NCI-H226 (cell line): ENCODE measurements around the gene KHDC3L.

ENCODE experiments used
- DNase-seq: peaks from one replicate; pipeline ENCODE4 v3.0.0-alpha.2; 2015

KHDC3L gene

DNA sequence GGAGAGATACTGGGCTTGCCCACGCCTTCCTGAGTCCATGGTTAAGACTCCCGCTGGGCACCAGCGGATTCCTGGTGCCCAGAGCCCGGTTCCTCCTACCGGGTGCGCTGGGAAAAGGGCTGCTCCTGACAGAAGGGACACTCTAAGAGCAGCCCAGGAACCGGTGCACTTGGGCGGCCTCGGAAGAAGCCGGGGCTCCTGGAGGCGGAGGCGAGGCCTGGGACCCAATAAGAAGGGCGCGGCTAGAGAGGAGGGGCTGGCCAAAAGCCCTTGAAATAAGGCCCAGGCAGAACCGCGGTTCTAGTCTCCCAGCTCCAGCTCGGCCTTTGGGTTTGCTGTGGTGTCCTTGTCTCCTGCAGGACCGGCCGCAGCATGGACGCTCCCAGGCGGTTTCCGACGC lies at the start of gene KHDC3L:
Gene KHDC3L (plus strand): TSS at position 301 of the 400 bp plus-strand sequence. CDS start 72 bp downstream, at position 373.
- DNase-seq: no peak

DNA sequence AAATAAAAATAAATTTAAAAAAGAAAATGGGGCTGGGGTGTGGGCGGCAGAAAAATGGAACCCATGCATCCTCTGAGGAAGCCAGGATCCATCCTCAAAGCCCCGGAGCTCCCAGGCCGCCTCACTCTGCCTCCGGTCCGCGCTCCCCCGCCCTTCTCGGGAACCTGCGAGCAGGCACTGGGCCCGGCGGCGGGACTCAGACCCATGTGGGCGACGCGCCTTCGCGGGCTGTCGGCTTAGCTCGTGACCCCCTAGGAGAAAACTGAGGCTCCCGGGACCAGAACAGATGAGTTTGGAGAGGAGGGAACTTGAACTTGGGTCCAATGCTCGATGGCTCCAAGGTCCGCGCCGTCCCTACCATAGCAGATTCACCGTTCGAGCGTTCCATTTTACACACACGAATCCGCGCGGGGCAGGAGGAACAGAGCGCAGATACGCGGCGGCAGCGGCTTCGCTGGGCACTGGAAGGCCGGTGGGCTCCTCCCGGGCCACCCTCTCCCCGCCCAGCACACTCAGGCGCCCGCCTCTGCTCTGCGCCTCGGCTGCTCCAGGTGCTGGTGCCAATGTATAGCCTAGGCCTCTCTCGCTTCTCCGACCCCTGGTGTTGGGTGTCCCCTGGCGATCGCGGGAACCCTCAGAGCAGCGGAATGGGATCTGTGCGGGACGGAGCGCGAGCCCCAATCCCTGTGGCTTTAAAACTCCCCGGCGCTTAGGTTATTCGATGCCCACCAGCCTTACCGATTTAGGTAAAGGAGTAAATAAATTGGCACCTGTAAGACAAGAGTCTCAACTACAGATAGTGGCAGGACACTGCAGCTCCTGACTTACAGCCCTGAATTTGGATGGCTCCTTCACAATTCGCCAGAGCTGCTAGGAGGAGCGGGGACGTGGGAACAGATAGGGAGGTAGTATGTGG lies 47.6 kb upstream of the KHDC3L start:
- no peak for DNase-seq

GRCh38 chr6:73323323-73323722 lies 39.1 kb upstream of the KHDC3L start:
- no peak for DNase-seq

- no peak for DNase-seq
Measured at GRCh38 chr6:73325656-73326055, 36.8 kb upstream of the KHDC3L start.

DNA sequence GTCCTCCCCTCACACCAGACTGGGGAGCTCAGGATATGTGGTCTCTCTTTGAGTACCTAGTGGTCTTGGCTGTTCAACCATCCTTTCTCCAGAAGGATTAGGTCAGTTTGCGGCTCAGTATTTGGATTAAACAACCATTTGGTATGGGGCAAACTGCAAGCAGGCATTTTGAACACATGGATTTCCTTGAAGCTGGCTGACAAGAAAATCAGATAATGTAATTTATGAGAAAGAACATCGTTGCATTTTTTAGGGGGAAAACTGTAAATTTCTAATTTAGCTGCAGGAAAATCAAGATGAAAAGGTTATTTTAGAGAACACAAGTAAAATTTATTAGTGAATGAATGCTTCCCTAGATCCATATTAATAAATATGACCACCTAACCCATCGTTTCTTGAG lies 33.7 kb upstream of the KHDC3L start:
- DNase-seq: no peak

- no peak for DNase-seq
Measured at GRCh38 chr6:73329201-73329600, 33.3 kb upstream of the KHDC3L start.

- DNase-seq: peak; percentile 74
Measured at GRCh38 chr6:73339340-73339739, 23.1 kb upstream of the KHDC3L start.

GRCh38 chr6:73340048-73340447 lies 22.4 kb upstream of the KHDC3L start:
- DNase-seq: peak; percentile 58

DNA sequence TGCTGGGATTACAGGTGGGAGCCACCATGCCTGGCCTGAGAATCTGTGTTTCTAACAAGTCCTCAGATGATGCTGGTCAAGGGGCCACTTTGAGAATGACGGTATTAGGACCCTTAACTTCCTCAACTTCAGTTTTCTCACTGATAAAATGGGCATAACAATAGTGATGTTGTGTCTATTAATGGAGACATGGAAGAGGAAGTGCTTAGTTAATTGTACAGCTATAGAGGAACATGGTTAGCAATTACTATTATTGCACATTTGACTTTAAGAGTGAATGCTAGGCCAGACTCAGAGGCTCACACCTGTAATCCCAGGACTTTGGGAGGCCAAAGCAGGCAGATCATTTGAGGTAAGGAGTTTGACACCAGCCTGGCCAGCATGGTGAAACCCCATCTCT lies 21.1 kb upstream of the KHDC3L start:
- no peak for DNase-seq

DNA sequence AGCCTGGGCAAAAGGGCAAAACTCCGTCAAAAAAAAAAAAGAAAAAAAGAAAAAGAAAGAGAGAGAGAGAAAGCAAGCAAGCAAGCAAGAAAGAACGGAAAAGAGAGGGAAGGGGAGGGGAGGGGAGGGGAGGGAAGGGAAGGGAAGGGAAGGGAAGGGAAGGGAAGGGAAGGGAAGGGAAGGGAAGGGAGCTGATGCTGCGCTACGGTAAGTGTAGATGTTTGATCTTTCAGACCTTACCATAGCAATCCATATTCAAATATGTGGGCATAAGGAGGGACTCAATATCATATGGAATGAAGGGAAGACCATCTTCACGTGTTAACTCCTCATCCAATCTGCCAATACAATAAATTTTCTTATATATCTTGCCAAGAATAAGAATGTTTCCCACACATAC lies 20.3 kb upstream of the KHDC3L start:
- no peak for DNase-seq

DNA sequence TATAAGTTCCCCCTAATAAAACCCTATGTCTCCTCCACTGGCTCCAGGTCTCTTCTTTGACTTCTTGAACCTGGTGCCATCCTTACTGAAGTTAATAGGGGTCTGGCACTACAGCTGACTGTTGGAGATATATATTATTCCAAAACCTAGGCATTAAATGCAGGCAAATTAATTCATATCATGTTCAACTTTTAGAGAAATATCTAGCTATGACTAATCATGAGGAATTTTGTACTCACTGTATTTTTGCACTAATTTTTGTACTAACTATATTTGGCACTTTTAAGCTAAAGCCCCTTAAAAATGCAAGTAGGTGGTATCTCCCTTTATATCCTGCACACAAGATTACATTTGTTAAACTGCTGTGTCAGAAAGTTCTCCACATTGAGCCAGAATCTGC lies 19.3 kb upstream of the KHDC3L start:
- no peak for DNase-seq

DNA sequence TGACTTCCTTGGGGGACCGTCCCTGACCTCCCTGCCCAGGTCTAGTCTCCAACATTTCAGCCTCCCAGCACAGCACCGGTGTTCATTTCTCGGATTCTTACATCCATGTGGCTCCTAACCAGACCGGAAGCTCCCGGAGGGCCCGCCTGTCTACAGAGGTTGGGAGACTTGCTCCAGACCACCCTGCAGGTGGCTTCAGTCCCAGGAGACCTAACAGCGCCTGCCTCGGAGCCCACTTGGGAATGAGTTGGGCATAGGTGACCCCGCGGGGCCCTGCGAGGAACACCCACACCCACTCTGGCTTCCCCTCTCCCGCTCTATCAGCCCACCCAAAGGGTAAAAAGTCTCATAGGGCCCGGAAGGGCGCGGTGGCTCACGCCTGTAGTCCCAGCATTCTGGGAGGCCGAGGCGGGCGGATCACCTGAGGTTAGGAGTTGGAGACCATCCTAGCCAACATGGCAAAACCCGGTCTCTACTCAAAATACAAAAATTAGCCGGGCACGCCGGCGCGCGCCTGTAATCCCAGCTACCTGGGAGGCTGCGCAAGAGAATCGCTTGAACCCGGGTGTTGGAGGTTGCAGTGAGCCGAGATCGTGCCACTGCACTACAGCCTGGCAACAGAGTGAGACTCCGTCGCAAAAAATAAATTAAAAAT lies 13.8 kb upstream of the KHDC3L start:
- no peak for DNase-seq

GRCh38 chr6:73349311-73349710 lies 13.1 kb upstream of the KHDC3L start:
- DNase-seq: no peak

GRCh38 chr6:73353636-73354593 lies 8.5 kb upstream of the KHDC3L start, which contains the start of gene DPPA5:
Gene DPPA5, minus strand, starts transcription at chr6:73354276. Its CDS starts 51 bp downstream, at chr6:73354225.
- no peak for DNase-seq

- no peak for DNase-seq
Measured at GRCh38 chr6:73362869-73363536, 545 bp downstream of the KHDC3L start.

- DNase-seq: no peak
Measured at GRCh38 chr6:73363537-73363875, 1.0 kb downstream of the KHDC3L start.

DNA sequence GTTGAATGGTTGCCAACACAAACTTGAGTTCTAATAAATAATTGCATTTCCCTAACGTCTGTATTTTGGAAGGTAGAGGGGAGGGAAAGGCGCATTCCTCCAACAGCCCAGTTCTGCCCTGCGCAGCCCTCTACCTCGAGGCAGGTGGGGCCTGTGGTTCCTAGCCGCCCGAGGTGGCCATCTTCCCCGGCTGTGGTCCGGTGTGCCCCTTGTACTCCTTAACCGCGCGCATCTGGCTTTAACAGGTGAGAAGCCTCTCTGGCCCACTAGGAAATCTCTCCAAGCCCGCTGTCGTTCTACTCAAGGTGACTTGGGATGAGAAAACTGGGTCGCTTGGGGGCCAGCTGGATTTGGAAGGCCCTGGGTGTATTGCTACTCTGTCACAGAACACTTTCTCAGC lies 1.7 kb downstream of the KHDC3L start:
- no peak for DNase-seq

- DNase-seq: no peak
Measured at GRCh38 chr6:73364549-73364948, 2.1 kb downstream of the KHDC3L start.

- DNase-seq: no peak
Measured at GRCh38 chr6:73367761-73368355, 5.4 kb downstream of the KHDC3L start.

GRCh38 chr6:73368675-73369074 lies 6.2 kb downstream of the KHDC3L start:
- no peak for DNase-seq

- no peak for DNase-seq
Measured at GRCh38 chr6:73369157-73369556, 6.7 kb downstream of the KHDC3L start.

DNA sequence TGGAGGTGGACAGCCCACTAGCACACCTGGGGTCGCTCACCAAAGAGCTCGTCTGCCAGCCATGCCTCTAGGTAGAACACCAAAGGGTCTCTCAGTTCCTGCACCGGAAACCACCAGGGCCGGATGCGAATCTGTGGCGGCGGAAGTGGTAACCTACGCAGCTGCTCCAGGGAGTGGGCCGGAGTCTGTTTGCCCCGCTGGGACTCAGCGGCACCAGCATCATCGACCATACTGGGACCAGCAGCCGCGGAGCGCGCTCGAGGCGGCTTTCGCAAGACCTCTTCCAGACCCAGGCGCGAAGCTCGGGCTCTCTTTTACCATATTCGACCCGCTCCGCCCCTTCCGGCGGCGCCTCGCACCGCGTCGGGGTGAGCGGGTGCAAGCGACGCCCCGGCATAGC lies 7.1 kb downstream of the KHDC3L start, which contains the start of gene OOEP:
Gene OOEP (minus strand): TSS at position 335 of the 400 bp plus-strand sequence. CDS start 105 bp downstream, at position 230.
- DNase-seq: no peak
